ENCODE results near the gene ODF2. TPM values are rescaled to one million over a fixed set of nuclear protein-coding genes. Genes with fewer than 3 reads are reported as not detected.
"Not testable (repeated sequence)": the region's sequence is repeated elsewhere in the genome, so short reads cannot be mapped to it uniquely, and the experiment has no call there.

The ODF2 gene
- total RNA-seq, 1 donor from 2014 or later: 17.6 TPM

- Histone ChIP-seq H3K27me3 (ENCODE audit: control insufficient read depth, insufficient read depth, low read length) (no peaks in the 10 kb centered on the region), H3K36me3 (ENCODE audit: control insufficient read depth, insufficient read depth, low read length) (no peaks in the 10 kb centered on the region), H3K4me3 (ENCODE audit: low read depth, low read length) (no peak overlapping the region)
- DNase-seq (ENCODE audit: low read depth) (no peak), FAIRE-seq (no peak)
- no peak for TF ChIP-seq CTCF (IDR thresholded peaks at IDR 0.05; ENCODE audit: insufficient read depth, low read length, severe bottlenecking)
Measured at GRCh38 chr9:128422783-128423150, 33.0 kb upstream of the ODF2 start.

DNA sequence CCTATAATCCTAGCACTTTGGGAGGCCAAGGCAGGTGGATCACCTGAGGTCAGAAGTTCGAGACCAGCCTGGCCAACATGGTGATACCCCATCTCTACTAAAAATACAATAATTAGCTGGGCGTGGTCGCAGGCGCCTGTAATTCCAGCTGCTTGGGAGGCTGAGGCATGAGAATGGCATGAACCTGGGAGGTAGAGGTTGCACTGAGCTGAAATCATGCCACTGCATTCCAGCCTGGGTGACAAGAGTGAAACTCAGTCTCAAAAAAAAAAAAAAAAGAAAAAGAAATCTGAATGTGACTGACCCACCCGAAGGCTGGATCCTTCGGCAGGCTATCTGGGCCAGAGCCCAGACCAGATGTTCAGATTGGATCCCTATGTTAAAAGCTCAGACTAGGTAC, 32.5 kb upstream of the ODF2 start:
- FAIRE-seq; H3K27me3 ChIP-seq (ENCODE audit: control insufficient read depth, insufficient read depth, low read length); H3K36me3 ChIP-seq (ENCODE audit: control insufficient read depth, insufficient read depth, low read length); H3K4me3 ChIP-seq (ENCODE audit: low read depth, low read length): not testable (repeated sequence)
- peak; percentile 15 for DNase-seq (ENCODE audit: low read depth)

- no peak for TF ChIP-seq CTCF (IDR thresholded peaks at IDR 0.05; ENCODE audit: insufficient read depth, low read length, severe bottlenecking)
- no peaks in the 10 kb centered on the region for H3K27me3 ChIP-seq (ENCODE audit: control insufficient read depth, insufficient read depth, low read length)
- FAIRE-seq (no peak), DNase-seq (ENCODE audit: low read depth) (no peak)
- H3K4me3 ChIP-seq (ENCODE audit: low read depth, low read length): no peak overlapping the region
- H3K36me3 ChIP-seq (ENCODE audit: control insufficient read depth, insufficient read depth, low read length): no peaks in the 10 kb centered on the region
Measured at GRCh38 chr9:128424268-128424780, 31.5 kb upstream of the ODF2 start.

DNA sequence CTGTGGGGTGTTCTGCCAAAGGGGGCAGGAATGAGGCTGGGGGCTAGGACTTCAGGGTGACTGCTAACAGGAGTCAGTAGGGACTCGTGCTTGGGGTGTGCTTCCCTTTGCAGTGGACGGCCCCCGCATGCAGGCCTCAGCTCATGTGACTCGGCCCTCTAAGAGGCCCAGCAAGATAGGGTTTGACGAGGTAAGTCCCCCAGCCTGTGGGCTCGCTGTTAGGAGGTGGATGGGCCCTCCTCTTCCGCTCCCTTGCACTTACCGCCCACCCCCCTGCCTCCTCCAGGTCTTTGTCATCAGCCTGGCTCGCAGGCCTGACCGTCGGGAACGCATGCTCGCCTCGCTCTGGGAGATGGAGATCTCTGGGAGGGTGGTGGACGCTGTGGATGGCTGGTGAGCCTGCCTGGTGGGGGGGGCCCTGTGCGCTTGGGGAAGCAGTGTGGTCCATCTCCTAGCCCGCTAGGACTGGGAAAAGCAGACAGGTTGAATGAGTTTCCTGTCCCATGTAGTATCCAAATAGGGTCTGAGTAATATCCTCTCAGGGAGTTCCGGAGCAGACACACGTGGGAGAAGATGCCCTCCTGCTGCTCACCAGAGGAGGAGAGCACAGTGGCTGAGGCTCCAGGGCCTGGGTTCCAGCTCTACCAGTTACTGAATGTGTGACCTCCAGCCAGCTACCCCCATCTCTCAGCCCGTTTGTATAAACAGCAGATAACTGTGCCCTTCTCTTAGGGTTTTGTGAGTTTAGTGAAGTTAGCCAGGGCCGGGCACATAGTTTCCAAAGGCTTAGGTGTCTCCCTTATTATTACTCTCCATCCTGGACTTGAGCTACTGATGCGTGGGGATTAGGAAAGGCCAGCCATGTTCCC, 26.9 kb upstream of the ODF2 start:
- Histone ChIP-seq H3K4me3 (ENCODE audit: low read depth, low read length) (no peak overlapping the region), H3K27me3 (ENCODE audit: control insufficient read depth, insufficient read depth, low read length) (no peaks in the 10 kb centered on the region), H3K36me3 (ENCODE audit: control insufficient read depth, insufficient read depth, low read length) (no peaks in the 10 kb centered on the region)
- DNase-seq (ENCODE audit: low read depth): no peak
- no peak for FAIRE-seq
- TF ChIP-seq CTCF (IDR thresholded peaks at IDR 0.05; ENCODE audit: insufficient read depth, low read length, severe bottlenecking): no peak

- no peak for TF ChIP-seq CTCF (IDR thresholded peaks at IDR 0.05; ENCODE audit: insufficient read depth, low read length, severe bottlenecking)
- Histone ChIP-seq H3K4me3 (ENCODE audit: low read depth, low read length) (no peak overlapping the region), H3K36me3 (ENCODE audit: control insufficient read depth, insufficient read depth, low read length) (no peaks in the 10 kb centered on the region), H3K27me3 (ENCODE audit: control insufficient read depth, insufficient read depth, low read length) (no peaks in the 10 kb centered on the region)
- FAIRE-seq (no peak), DNase-seq (ENCODE audit: low read depth) (no peak)
Measured at GRCh38 chr9:128429513-128430086, 26.2 kb upstream of the ODF2 start.

DNA sequence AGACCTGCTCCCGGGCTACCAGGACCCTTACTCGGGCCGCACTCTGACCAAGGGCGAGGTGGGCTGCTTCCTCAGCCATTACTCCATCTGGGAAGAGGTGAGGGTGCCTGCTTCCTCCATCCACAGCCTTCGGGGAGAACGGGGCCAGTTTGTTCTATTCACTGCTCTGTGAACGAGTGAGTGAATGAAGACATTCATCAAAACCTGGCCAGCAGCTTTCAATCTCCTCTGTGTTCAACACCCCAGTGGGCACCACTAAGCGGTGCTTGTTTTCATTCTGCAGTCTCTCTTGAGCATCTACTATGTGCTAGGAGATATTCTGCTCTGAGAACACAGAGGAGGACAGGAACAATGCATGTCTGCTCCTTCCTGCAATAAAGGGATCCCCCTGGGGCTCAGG, 24.6 kb upstream of the ODF2 start:
- no peak for DNase-seq (ENCODE audit: low read depth)
- peak; percentile 32 for FAIRE-seq
- Histone ChIP-seq H3K4me3 (ENCODE audit: low read depth, low read length) (no peak overlapping the region), H3K27me3 (ENCODE audit: control insufficient read depth, insufficient read depth, low read length) (no peaks in the 10 kb centered on the region), H3K36me3 (ENCODE audit: control insufficient read depth, insufficient read depth, low read length) (no peaks in the 10 kb centered on the region)
- TF ChIP-seq CTCF (IDR thresholded peaks at IDR 0.05; ENCODE audit: insufficient read depth, low read length, severe bottlenecking): no peak
